Epithelial cell of esophagus (primary cell): ENCODE data around the gene UST.

Experiments used
- DNase-seq: peaks from one replicate; pipeline ENCODE4 v3.0.0; 2010; ENCODE audit warnings: low read depth
- H3K4me3 ChIP-seq: 2 replicates; pipeline ENCODE4 v1.5.1; 2011; ENCODE audit warnings: mild to moderate bottlenecking, low read length, control low read depth
- CTCF ChIP-seq: IDR thresholded peaks from 2 replicates; pipeline ENCODE4 v1.5.1; 2011; ENCODE audit warnings: low read depth, mild to moderate bottlenecking, low read length, control low read depth, inconsistent platforms; ENCODE audit not compliant: insufficient read depth; ENCODE audit errors: missing control alignments

Gene UST

GRCh38 chr6:149087898-149088297, 341.1 kb downstream of the UST start:
- no peak for TF ChIP-seq CTCF
- no peak overlapping the region for H3K4me3 ChIP-seq
- peak; percentile 51 for DNase-seq

- no peak for TF ChIP-seq CTCF
- DNase-seq: no peak
- no peak overlapping the region for H3K4me3 ChIP-seq
Measured at GRCh38 chr6:149088361-149088760, 341.5 kb downstream of the UST start.

- H3K4me3 ChIP-seq: no peak overlapping the region
- DNase-seq: no peak
- no peak for TF ChIP-seq CTCF
Measured at GRCh38 chr6:149089510-149089909, 342.7 kb downstream of the UST start.

GRCh38 chr6:149090937-149091336, 344.1 kb downstream of the UST start:
- no peak overlapping the region for H3K4me3 ChIP-seq
- no peak for TF ChIP-seq CTCF
- no peak for DNase-seq

GRCh38 chr6:149093643-149094042, 346.8 kb downstream of the UST start:
- H3K4me3 ChIP-seq: no peak overlapping the region
- no peak for DNase-seq
- no peak for TF ChIP-seq CTCF

GRCh38 chr6:149094156-149094555, 347.3 kb downstream of the UST start:
- peak; percentile 10 for DNase-seq
- no peak for TF ChIP-seq CTCF
- H3K4me3 ChIP-seq: no peak overlapping the region

GRCh38 chr6:149094934-149095351, 348.1 kb downstream of the UST start:
- H3K4me3 ChIP-seq: no peak overlapping the region
- DNase-seq: no peak
- TF ChIP-seq CTCF: no peak
